Measurements from ENCODE around the gene ELMO2.
A peak's percentile ranks its signal among the peaks of the same experiment; 100 is the strongest.

Gene ELMO2

DNA sequence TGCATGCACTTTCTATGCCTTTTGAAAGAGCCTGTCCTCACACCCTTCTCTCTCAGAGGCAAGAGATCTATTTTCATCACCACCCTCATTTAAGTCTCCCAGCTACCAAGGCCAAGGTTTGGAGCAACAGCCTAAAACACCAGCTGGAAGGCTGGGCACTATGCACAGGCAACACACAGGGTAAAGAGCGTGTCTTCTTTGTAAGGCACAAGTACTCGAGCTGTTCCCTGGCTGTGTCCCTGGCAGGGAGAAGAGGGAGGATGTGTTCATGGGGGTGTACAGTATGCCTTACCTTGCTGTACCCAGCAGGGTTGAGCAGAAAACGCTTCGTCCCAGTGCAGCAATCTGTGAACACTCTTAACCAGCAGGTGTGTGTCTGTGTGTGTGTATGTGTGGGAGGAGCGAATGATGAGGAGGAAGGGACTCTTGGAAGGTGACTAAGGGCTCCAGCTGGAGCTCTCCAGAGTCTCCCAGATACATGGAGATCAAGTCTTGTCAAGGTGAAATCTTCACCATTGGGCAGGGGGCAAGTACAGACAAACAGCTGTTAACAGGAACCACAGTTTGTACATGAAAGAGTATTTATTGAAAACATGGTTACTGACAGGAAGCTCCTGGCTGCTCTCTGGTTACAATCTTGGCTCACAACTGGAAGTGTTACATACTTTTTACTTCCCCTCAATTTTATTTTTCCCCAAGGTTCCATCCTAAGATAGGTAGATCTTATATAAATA, 40.8 kb downstream of the ELMO2 start:
- DNase-seq: no peak

DNA sequence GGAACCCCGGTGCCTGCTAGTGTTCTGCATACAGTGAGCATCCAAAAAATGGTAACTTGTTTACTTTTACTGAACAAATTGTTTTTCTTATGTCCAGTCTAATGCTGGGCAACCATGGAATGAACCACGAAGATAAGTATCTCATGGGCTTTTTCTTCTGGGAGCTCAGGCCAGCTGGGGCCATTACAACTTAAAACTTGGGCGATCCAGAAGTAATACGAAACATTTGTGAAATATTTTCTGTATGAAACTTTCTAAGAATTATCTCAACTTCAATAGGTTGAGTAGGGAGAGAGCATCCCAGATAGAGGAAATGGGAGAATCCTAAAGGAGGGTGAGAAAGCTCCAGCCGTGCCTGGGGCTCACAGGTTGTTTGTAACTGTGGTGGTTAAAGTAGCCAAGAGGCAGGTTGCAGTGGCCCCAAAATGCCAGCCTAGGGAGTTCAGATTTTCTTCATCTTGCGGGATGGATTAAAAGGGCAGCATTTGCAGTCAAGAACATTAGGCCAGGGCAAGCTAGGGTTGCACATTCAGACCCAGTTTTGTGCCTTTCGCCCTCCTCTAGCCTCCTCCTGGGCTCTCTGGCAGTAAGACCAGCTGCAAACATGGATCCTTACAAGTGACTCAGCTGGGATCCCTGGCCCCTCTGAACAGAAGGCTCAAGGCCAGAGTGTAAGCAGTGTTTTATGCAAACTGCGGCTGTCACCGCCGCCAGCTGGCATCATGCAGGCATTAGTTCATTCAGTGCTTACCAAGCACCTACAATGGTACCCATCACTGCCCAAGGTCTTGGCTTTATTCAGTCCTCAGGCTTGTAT, 41.5 kb downstream of the ELMO2 start:
- no peak for DNase-seq

DNA sequence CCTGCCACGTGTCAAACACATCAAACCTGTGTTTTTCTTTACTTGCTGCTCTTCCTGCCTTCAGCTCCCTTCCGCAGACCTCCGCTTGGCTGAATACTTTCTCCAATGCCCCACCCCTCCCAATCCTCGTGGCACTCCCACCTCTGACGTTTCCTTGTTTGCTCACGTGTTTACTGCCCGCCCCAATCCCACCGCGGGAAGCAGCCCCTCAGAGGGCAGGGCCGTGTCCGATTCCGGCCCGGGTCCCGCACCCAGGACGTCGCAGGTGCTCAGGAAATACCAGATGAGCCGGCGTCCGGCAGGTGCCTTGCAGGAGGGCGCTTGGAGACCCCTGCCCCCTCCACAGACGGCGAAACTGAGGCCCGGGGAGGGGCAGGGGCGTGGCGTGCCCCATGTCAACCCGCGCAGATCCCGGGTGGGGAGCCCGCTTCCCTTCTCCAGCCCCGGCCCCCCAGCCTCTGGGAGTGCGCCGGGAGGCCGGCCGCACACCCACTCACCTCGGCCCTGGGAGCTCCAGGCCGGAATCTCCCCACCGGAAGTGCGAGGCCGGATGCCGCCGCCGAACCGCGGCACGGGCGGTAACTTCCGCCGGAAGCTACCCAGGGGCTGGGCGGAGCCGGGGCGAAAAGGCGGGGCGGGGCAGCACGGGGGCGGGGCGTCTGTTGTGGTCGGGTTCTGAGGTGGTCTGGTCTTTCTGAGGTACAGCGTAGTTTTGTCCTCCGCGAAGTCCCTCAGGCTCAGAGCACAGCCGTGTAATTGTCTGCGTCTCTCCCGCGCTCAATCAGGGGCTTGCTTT, 42.3 kb downstream of the ELMO2 start:
- peak; percentile 93 for DNase-seq

- no peak for DNase-seq
Measured at GRCh38 chr20:46362921-46363867, 43.2 kb downstream of the ELMO2 start.

GRCh38 chr20:46361811-46362210, 44.6 kb downstream of the ELMO2 start:
- DNase-seq: no peak

DNA sequence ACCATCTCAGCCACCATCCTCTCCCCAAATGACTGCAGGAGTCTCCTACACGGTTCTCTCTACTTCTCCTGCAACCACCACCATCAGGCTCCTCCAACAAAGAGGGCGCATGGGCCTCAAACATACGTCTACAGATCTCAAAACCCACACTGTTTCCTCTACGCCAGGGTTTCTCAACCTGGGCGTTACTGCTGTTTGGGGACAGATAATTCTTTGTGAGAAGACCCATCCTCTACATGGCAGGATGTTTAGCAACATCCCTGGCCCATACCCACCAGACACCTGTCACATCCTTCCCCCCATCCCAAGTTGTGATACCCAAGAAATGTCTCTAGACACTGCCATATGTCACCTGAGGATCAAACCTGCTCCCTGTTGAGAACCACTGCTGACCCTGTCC, 45.0 kb downstream of the ELMO2 start:
- no peak for DNase-seq

DNA sequence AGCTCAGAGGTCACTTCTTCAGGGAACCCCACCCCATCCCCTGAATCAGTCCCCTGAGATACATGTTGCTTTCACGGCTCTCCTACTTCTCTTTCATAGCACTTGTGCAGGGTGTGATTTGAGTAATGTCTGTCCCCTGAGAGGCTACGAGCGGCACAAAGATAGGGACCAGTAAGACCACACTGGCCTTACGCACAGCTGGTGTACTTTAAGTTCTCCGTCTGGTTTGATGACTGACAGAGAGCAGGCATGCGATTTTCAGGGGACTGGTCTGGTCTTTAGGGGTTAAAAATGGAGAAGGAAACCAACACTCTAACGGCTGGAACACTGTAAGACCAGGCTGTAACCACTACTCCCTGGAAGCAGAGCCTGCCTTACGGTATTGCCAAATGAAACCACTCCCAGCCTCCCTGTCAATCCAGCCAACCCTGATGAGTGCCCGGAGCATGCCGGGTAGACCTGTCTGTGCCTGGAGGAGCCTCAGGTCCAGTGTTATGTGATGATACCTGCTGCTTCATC, 47.1 kb downstream of the ELMO2 start:
- DNase-seq: no peak

GRCh38 chr20:46358346-46359058, 47.9 kb downstream of the ELMO2 start:
- no peak for DNase-seq

- DNase-seq: no peak
Measured at GRCh38 chr20:46357030-46357514, 49.3 kb downstream of the ELMO2 start.

GRCh38 chr20:46356195-46357029, 50.0 kb downstream of the ELMO2 start:
- no peak for DNase-seq

DNA sequence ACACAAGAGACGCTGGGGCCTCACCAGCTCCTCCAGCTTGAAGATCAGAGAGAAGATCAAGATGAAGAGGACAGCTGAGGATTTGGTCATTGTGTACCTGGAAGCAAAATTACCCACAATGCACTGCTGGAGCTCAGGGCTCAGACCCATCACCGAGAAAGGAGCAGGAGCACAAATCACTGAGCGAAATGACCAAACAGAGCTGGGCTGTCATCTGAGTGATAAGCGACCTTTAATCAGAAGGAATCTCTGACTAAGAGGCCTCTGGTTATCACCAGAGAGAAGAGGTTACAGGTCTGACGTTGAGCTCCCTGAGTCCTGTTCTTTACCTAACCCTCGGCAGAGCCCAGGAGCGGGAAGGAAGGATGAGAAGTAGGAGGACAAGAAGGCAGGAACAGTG, 50.6 kb downstream of the ELMO2 start:
- DNase-seq: no peak

DNA sequence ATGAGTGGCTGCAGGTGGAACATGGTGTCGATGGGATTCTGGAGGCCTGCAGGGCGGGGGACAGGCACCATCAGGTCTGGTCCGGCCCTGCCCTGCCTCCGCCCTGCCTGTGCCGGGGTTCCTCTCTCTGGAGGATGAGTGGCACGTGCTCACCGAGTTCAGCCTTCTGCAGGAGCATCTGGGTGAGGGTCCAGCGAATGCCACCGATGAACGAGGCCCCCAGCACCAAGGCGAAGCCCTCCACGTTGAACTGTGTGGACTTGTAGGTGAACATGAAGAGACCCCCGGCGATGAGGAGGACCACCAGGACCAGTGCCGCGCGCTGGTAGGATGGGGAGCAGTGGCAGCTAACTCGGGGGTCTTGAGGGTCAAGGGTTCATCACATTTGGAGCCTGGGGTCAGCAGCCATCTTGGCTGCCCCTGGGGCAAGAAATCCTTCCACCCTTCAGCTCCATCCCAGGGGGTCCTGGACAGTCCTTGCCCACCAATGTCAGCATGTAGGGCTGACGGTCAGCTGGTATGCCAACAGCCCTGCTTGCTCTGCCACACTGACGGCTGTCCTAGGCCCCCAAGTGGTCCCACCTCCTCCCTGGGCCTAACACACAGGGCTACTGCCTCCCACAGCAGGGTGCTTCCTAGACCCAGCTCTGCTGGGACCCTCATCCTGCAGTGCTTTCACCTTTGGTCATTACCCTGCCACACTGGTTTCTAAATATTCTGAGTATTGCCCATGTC, 51.3 kb downstream of the ELMO2 start:
- no peak for DNase-seq

DNA sequence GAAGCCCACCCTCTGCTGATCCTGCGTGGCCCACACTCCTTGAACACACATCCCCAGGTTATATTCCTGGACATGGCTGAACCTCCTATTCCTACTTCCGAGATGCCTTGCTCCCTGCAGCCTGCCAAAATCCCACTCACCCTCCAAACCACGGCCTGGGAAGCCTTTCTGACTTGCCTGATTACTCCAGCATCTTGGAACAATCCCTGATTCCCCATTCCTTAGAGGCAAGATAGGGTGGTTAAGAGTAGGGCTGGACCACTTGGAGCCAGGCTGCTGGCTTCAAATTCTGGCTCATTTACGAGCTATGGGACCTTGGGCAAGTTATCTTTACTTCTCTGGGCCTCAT, 52.2 kb downstream of the ELMO2 start:
- no peak for DNase-seq

GRCh38 chr20:46353500-46354206, 52.8 kb downstream of the ELMO2 start:
- no peak for DNase-seq

- DNase-seq: no peak
Measured at GRCh38 chr20:46352370-46352938, 54.0 kb downstream of the ELMO2 start.

GRCh38 chr20:46351357-46352058, 54.9 kb downstream of the ELMO2 start:
- DNase-seq: no peak

GRCh38 chr20:46350986-46351267, 55.5 kb downstream of the ELMO2 start:
- DNase-seq: no peak
